ENCODE results near the gene YDJC. TPM values are rescaled to one million over a fixed set of nuclear protein-coding genes. Genes with fewer than 3 reads are reported as not detected.

The YDJC gene
- total RNA-seq, 1 experiment from 2014 or later, result 79.4 TPM

DNA sequence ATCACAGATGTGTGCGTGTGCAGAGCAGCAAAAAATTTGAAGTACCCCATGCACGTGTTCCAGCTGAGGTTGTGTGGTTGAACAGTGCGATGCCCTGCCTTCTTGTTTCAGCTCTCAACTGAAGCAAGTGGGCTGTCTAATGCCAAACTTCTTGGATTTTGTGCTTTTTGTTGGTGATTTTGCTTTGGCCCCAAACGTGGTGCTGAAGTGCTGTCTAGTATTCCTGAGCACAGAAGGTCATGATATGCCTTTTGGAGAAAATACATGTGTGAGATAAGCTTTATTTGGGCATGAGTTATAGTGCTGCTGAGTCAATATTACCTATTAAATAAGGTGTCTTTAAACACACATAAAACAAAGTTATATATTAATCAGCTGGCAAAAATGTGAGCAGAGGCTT lies 14.1 kb downstream of the YDJC start:
- no peak for ATAC-seq
- CTCF ChIA-PET, result interaction anchor here (0.5 kb wide), 1 partner anchor 37 kb away, joined by 3 read pairs; no protein-coding TSS in a partner anchor
- POLR2A ChIA-PET (ENCODE audit: unreplicated experiment), result no interaction called here

DNA sequence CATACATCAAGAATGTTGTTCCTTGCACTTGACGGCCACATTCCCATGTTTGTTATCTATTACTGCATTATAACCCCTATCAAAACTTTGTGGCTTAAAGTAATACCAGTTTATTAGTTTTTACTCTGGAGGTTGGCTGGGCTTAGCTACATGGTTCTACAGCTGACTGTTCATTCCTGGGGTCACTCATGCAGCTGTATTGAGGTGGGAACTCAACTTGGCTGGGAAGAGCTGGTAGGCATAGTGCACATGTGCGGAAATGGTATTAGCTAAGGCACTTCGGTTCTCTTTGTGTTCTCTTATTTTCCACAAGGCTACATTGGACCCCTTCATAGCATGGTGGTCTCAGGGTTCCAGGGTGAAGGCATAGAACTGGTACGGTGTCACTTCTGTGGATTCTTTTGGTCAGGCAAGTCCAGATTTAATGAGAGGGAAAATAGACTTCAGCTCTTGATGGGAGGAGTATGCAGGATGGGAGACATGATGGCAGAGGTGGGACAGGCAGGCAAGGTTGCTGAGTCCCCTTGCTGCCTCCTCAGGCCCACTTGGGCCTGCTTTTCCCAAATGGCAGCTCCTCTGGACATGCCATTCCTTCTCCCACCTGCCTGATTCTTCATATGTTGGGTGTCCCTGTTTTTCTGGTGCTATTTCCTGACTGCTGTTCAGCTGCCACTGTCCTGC lies 16.1 kb downstream of the YDJC start:
- POLR2A ChIA-PET (ENCODE audit: unreplicated experiment), result interaction anchor here (0.7 kb wide), 1 partner anchor 12 kb away, joined by 11 read pairs; no protein-coding TSS in a partner anchor
- CTCF ChIA-PET, result interaction anchor here (0.6 kb wide), 1 partner anchor 15 kb away, joined by 3 read pairs; no protein-coding TSS in a partner anchor
- Histone ChIP-seq H4K20me1 (ENCODE audit: low read length) (no peaks in the 10 kb centered on the region), H3K9me3 (ENCODE audit: low read length) (no peaks in the 10 kb centered on the region), H3K9me2 (replicated peaks; ENCODE audit: low read length) (no peaks in the 10 kb centered on the region), H3K36me3 (ENCODE audit: low read depth, low read length) (peaks cover 13% of the 10 kb centered on the region), H3F3A (ENCODE audit: low read length, unreplicated experiment) (no peaks in the 10 kb centered on the region), H3K4me3 (ENCODE audit: low read length) (no peak overlapping the region), H3K9ac (ENCODE audit: low read length) (no peak overlapping the region), H3K27ac (ENCODE audit: low read length) (no peak overlapping the region), H3K4me2 (ENCODE audit: low read length) (no peak overlapping the region), H3K4me1 (ENCODE audit: insufficient read depth, low read length) (no peaks in the 10 kb centered on the region; the same call in 1 of the 2 replicates), H3K27me3 (ENCODE audit: low read length) (no peaks in the 10 kb centered on the region), H2AFZ (ENCODE audit: low read length) (no peak overlapping the region), H3K79me2 (ENCODE audit: low read length) (peaks cover 60% of the 10 kb centered on the region)
- no TSS peak for BruUV-seq (replicated peaks)
- no peak for DNase-seq
- no peak for TF ChIP-seq EZH2 (IDR thresholded peaks at IDR 0.05; ENCODE audit: low read length, unreplicated experiment)
- intact Hi-C loops (cut with micrococcal nuclease), result no loop called here
- no peak for ATAC-seq

More for the DNA sequence above, 14.1 kb downstream of the YDJC start:
- intact Hi-C loops (cut with micrococcal nuclease), result no loop called here
- Histone ChIP-seq H3K27me3 (ENCODE audit: low read length) (no peaks in the 10 kb centered on the region), H3K27ac (ENCODE audit: low read length) (no peak overlapping the region), H3K79me2 (ENCODE audit: low read length) (peaks cover 63% of the 10 kb centered on the region), H3K9me3 (ENCODE audit: low read length) (no peaks in the 10 kb centered on the region), H3K4me3 (ENCODE audit: low read length) (no peak overlapping the region), H3F3A (ENCODE audit: low read length, unreplicated experiment) (no peaks in the 10 kb centered on the region), H3K9ac (ENCODE audit: low read length) (no peak overlapping the region), H2AFZ (ENCODE audit: low read length) (no peak overlapping the region), H3K36me3 (ENCODE audit: low read depth, low read length) (peaks cover 13% of the 10 kb centered on the region), H3K4me1 (ENCODE audit: insufficient read depth, low read length) (no peaks in the 10 kb centered on the region; the same call in 1 of the 2 replicates), H4K20me1 (ENCODE audit: low read length) (peaks cover 3% of the 10 kb centered on the region; the same call in 1 of the 2 replicates), H3K4me2 (ENCODE audit: low read length) (no peak overlapping the region), H3K9me2 (replicated peaks; ENCODE audit: low read length) (no peaks in the 10 kb centered on the region)
- no peak for DNase-seq
- TF ChIP-seq EZH2 (IDR thresholded peaks at IDR 0.05; ENCODE audit: low read length, unreplicated experiment) (no peak), EZH2phosphoT487 (IDR thresholded peaks at IDR 0.05; ENCODE audit: borderline replicate concordance, low read length) (no peak)
- TF ChIP-seq, protein P1, sequence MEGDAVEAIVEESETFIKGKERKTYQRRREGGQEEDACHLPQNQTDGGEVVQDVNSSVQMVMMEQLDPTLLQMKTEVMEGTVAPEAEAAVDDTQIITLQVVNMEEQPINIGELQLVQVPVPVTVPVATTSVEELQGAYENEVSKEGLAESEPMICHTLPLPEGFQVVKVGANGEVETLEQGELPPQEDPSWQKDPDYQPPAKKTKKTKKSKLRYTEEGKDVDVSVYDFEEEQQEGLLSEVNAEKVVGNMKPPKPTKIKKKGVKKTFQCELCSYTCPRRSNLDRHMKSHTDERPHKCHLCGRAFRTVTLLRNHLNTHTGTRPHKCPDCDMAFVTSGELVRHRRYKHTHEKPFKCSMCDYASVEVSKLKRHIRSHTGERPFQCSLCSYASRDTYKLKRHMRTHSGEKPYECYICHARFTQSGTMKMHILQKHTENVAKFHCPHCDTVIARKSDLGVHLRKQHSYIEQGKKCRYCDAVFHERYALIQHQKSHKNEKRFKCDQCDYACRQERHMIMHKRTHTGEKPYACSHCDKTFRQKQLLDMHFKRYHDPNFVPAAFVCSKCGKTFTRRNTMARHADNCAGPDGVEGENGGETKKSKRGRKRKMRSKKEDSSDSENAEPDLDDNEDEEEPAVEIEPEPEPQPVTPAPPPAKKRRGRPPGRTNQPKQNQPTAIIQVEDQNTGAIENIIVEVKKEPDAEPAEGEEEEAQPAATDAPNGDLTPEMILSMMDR (conservative IDR thresholded peaks at IDR 0.05; ENCODE audit: low read depth, low read length), result no peak
- BruUV-seq (replicated peaks), result no TSS peak

DNA sequence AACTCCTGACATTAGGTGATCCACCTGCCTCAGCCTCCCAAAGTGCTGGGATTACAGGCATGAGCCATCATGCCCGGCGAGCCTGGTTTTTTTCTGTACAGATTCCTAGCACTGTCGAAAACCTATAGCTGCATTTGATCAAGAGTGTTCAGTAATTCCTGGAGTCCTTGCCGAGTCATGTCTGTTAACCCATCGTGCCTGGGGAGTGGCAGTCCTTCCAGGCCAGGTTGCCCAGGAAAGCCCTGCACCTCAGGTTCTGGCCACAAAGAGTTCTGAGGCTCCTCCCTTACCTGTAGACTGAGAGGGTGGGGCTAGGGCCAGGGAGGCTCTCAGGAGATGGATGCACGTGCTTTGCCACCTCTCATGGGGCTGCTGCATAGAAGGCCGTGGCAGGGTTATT lies 17.0 kb downstream of the YDJC start:
- no peaks in the 10 kb centered on the region for H3K9me3 ChIP-seq (ENCODE audit: low read length)
- CTCF ChIA-PET, result no interaction called here
- DNase-seq (peak; percentile 56), ATAC-seq (peak; percentile 42)
- no peaks in the 10 kb centered on the region for H4K20me1 ChIP-seq (ENCODE audit: low read length)
- no peak overlapping the region for H3K9ac ChIP-seq (ENCODE audit: low read length)
- H3K4me1 ChIP-seq (ENCODE audit: insufficient read depth, low read length), result no peaks in the 10 kb centered on the region; the same call in 1 of the 2 replicates
- intact Hi-C loops (cut with micrococcal nuclease), result no loop called here
- no peaks in the 10 kb centered on the region for H3F3A ChIP-seq (ENCODE audit: low read length, unreplicated experiment)
- no peaks in the 10 kb centered on the region for H3K27me3 ChIP-seq (ENCODE audit: low read length)
- no peak overlapping the region for H3K4me2 ChIP-seq (ENCODE audit: low read length)
- H3K79me2 ChIP-seq (ENCODE audit: low read length), result peaks cover 62% of the 10 kb centered on the region
- POLR2A ChIA-PET (ENCODE audit: unreplicated experiment), result no interaction called here
- no peak overlapping the region for H3K27ac ChIP-seq (ENCODE audit: low read length)
- no peaks in the 10 kb centered on the region for H3K9me2 ChIP-seq (replicated peaks; ENCODE audit: low read length)
- no peak overlapping the region for H2AFZ ChIP-seq (ENCODE audit: low read length)
- no TSS peak for BruUV-seq (replicated peaks)
- no peak for TF ChIP-seq EZH2 (IDR thresholded peaks at IDR 0.05; ENCODE audit: low read length, unreplicated experiment)
- TF ChIP-seq, protein P1 (conservative IDR thresholded peaks at IDR 0.05; ENCODE audit: low read depth, low read length), result no peak
- TF ChIP-seq EZH2phosphoT487 (IDR thresholded peaks at IDR 0.05; ENCODE audit: borderline replicate concordance, low read length), result no peak
- H3K4me3 ChIP-seq (ENCODE audit: low read length), result no peak overlapping the region
- H3K36me3 ChIP-seq (ENCODE audit: low read depth, low read length), result peaks cover 13% of the 10 kb centered on the region
